ENCODE measurements around the gene COL6A3.

COL6A3 gene

GRCh38 chr2:237353215-237353614 is 60.7 kb downstream of the COL6A3 start:
- H3K36me3 ChIP-seq (ENCODE audit: control insufficient read depth in 1 of 2, insufficient read depth in 2 of 2, low read length in 2 of 2): peaks cover 0 to 7% of the 10 kb centered on the region in 2 donors
- H3K27me3 ChIP-seq (ENCODE audit: control insufficient read depth in 1 of 2, insufficient read depth in 2 of 2, low read length in 2 of 2): peaks cover 0 to 3% of the 10 kb centered on the region in 2 donors
- no peaks in the 10 kb centered on the region for H3K4me1 ChIP-seq (ENCODE audit: control insufficient read depth in 1 of 2, insufficient read depth in 2 of 2, low read length in 2 of 2)
- H3K4me3 ChIP-seq (ENCODE audit: low read depth in 1 of 2, low read length in 2 of 2): no peak overlapping the region
- no peaks in the 10 kb centered on the region for H3K9me3 ChIP-seq (ENCODE audit: control insufficient read depth in 1 of 2, low read length in 2 of 2)
- no peak overlapping the region for H3K27ac ChIP-seq (ENCODE audit: low read depth, low read length)
- no peak overlapping the region for H3K9ac ChIP-seq (ENCODE audit: low read depth in 1 of 2, low read length in 2 of 2)

- no peaks in the 10 kb centered on the region for H3K9me3 ChIP-seq (ENCODE audit: control insufficient read depth in 1 of 2, low read length in 2 of 2)
- no peak overlapping the region for H3K9ac ChIP-seq (ENCODE audit: low read depth in 1 of 2, low read length in 2 of 2)
- no peak overlapping the region for H3K27ac ChIP-seq (ENCODE audit: low read depth, low read length)
- H3K36me3 ChIP-seq (ENCODE audit: control insufficient read depth in 1 of 2, insufficient read depth in 2 of 2, low read length in 2 of 2): peaks cover 0 to 9% of the 10 kb centered on the region in 2 donors
- H3K4me1 ChIP-seq (ENCODE audit: control insufficient read depth in 1 of 2, insufficient read depth in 2 of 2, low read length in 2 of 2): no peaks in the 10 kb centered on the region
- peaks cover 0 to 3% of the 10 kb centered on the region in 2 donors for H3K27me3 ChIP-seq (ENCODE audit: control insufficient read depth in 1 of 2, insufficient read depth in 2 of 2, low read length in 2 of 2)
- no peak overlapping the region for H3K4me3 ChIP-seq (ENCODE audit: low read depth in 1 of 2, low read length in 2 of 2)
Observed at GRCh38 chr2:237352279-237352845, 61.6 kb downstream of the COL6A3 start.

GRCh38 chr2:237351796-237352195 is 62.2 kb downstream of the COL6A3 start:
- Histone ChIP-seq H3K9me3 (ENCODE audit: control insufficient read depth in 1 of 2, low read length in 2 of 2) (no peaks in the 10 kb centered on the region), H3K27me3 (ENCODE audit: control insufficient read depth in 1 of 2, insufficient read depth in 2 of 2, low read length in 2 of 2) (peaks cover 0 to 3% of the 10 kb centered on the region in 2 donors), H3K4me1 (ENCODE audit: control insufficient read depth in 1 of 2, insufficient read depth in 2 of 2, low read length in 2 of 2) (no peaks in the 10 kb centered on the region), H3K36me3 (ENCODE audit: control insufficient read depth in 1 of 2, insufficient read depth in 2 of 2, low read length in 2 of 2) (peaks cover 0 to 11% of the 10 kb centered on the region in 2 donors), H3K27ac (ENCODE audit: low read depth, low read length) (no peak overlapping the region), H3K4me3 (ENCODE audit: low read depth in 1 of 2, low read length in 2 of 2) (no peak overlapping the region), H3K9ac (ENCODE audit: low read depth in 1 of 2, low read length in 2 of 2) (no peak overlapping the region)

GRCh38 chr2:237351046-237351445 is 62.9 kb downstream of the COL6A3 start:
- peaks cover 0 to 3% of the 10 kb centered on the region in 2 donors for H3K27me3 ChIP-seq (ENCODE audit: control insufficient read depth in 1 of 2, insufficient read depth in 2 of 2, low read length in 2 of 2)
- H3K4me3 ChIP-seq (ENCODE audit: low read depth in 1 of 2, low read length in 2 of 2): no peak overlapping the region
- H3K36me3 ChIP-seq (ENCODE audit: control insufficient read depth in 1 of 2, insufficient read depth in 2 of 2, low read length in 2 of 2): peaks cover 0 to 11% of the 10 kb centered on the region in 2 donors
- no peaks in the 10 kb centered on the region for H3K4me1 ChIP-seq (ENCODE audit: control insufficient read depth in 1 of 2, insufficient read depth in 2 of 2, low read length in 2 of 2)
- H3K9ac ChIP-seq (ENCODE audit: low read depth in 1 of 2, low read length in 2 of 2): no peak overlapping the region
- H3K27ac ChIP-seq (ENCODE audit: low read depth, low read length): no peak overlapping the region
- no peaks in the 10 kb centered on the region for H3K9me3 ChIP-seq (ENCODE audit: control insufficient read depth in 1 of 2, low read length in 2 of 2)

GRCh38 chr2:237350597-237350996 is 63.4 kb downstream of the COL6A3 start:
- H3K4me3 ChIP-seq (ENCODE audit: low read depth in 1 of 2, low read length in 2 of 2): no peak overlapping the region
- no peak overlapping the region for H3K9ac ChIP-seq (ENCODE audit: low read depth in 1 of 2, low read length in 2 of 2)
- H3K27me3 ChIP-seq (ENCODE audit: control insufficient read depth in 1 of 2, insufficient read depth in 2 of 2, low read length in 2 of 2): peaks cover 0 to 3% of the 10 kb centered on the region in 2 donors
- no peaks in the 10 kb centered on the region for H3K4me1 ChIP-seq (ENCODE audit: control insufficient read depth in 1 of 2, insufficient read depth in 2 of 2, low read length in 2 of 2)
- H3K9me3 ChIP-seq (ENCODE audit: control insufficient read depth in 1 of 2, low read length in 2 of 2): no peaks in the 10 kb centered on the region
- peaks cover 0 to 11% of the 10 kb centered on the region in 2 donors for H3K36me3 ChIP-seq (ENCODE audit: control insufficient read depth in 1 of 2, insufficient read depth in 2 of 2, low read length in 2 of 2)
- no peak overlapping the region for H3K27ac ChIP-seq (ENCODE audit: low read depth, low read length)

GRCh38 chr2:237350070-237350469 is 63.9 kb downstream of the COL6A3 start:
- no peak overlapping the region for H3K4me3 ChIP-seq (ENCODE audit: low read depth in 1 of 2, low read length in 2 of 2)
- no peak overlapping the region for H3K27ac ChIP-seq (ENCODE audit: low read depth, low read length)
- H3K4me1 ChIP-seq (ENCODE audit: control insufficient read depth in 1 of 2, insufficient read depth in 2 of 2, low read length in 2 of 2): no peaks in the 10 kb centered on the region
- H3K9ac ChIP-seq (ENCODE audit: low read depth in 1 of 2, low read length in 2 of 2): no peak overlapping the region
- H3K9me3 ChIP-seq (ENCODE audit: control insufficient read depth in 1 of 2, low read length in 2 of 2): no peaks in the 10 kb centered on the region
- H3K36me3 ChIP-seq (ENCODE audit: control insufficient read depth in 1 of 2, insufficient read depth in 2 of 2, low read length in 2 of 2): peaks cover 0 to 11% of the 10 kb centered on the region in 2 donors
- H3K27me3 ChIP-seq (ENCODE audit: control insufficient read depth in 1 of 2, insufficient read depth in 2 of 2, low read length in 2 of 2): peaks cover 0 to 3% of the 10 kb centered on the region in 2 donors

- H3K4me1 ChIP-seq (ENCODE audit: control insufficient read depth in 1 of 2, insufficient read depth in 2 of 2, low read length in 2 of 2): no peaks in the 10 kb centered on the region
- H3K9me3 ChIP-seq (ENCODE audit: control insufficient read depth in 1 of 2, low read length in 2 of 2): no peaks in the 10 kb centered on the region
- peaks cover 0 to 11% of the 10 kb centered on the region in 2 donors for H3K36me3 ChIP-seq (ENCODE audit: control insufficient read depth in 1 of 2, insufficient read depth in 2 of 2, low read length in 2 of 2)
- no peak overlapping the region for H3K27ac ChIP-seq (ENCODE audit: low read depth, low read length)
- H3K27me3 ChIP-seq (ENCODE audit: control insufficient read depth in 1 of 2, insufficient read depth in 2 of 2, low read length in 2 of 2): peaks cover 0 to 3% of the 10 kb centered on the region in 2 donors
- no peak overlapping the region for H3K9ac ChIP-seq (ENCODE audit: low read depth in 1 of 2, low read length in 2 of 2)
- no peak overlapping the region for H3K4me3 ChIP-seq (ENCODE audit: low read depth in 1 of 2, low read length in 2 of 2)
Observed at GRCh38 chr2:237348281-237348865, 65.6 kb downstream of the COL6A3 start.

- peaks cover 0 to 3% of the 10 kb centered on the region in 2 donors for H3K27me3 ChIP-seq (ENCODE audit: control insufficient read depth in 1 of 2, insufficient read depth in 2 of 2, low read length in 2 of 2)
- H3K27ac ChIP-seq (ENCODE audit: low read depth, low read length): no peak overlapping the region
- H3K4me1 ChIP-seq (ENCODE audit: control insufficient read depth in 1 of 2, insufficient read depth in 2 of 2, low read length in 2 of 2): no peaks in the 10 kb centered on the region
- H3K9me3 ChIP-seq (ENCODE audit: control insufficient read depth in 1 of 2, low read length in 2 of 2): no peaks in the 10 kb centered on the region
- no peak overlapping the region for H3K9ac ChIP-seq (ENCODE audit: low read depth in 1 of 2, low read length in 2 of 2)
- H3K36me3 ChIP-seq (ENCODE audit: control insufficient read depth in 1 of 2, insufficient read depth in 2 of 2, low read length in 2 of 2): peaks cover 0 to 7% of the 10 kb centered on the region in 2 donors
- H3K4me3 ChIP-seq (ENCODE audit: low read depth in 1 of 2, low read length in 2 of 2): no peak overlapping the region
Observed at GRCh38 chr2:237345891-237346640, 67.9 kb downstream of the COL6A3 start.

- H3K36me3 ChIP-seq (ENCODE audit: control insufficient read depth in 1 of 2, insufficient read depth in 2 of 2, low read length in 2 of 2): peaks cover 0 to 7% of the 10 kb centered on the region in 2 donors
- H3K9ac ChIP-seq (ENCODE audit: low read depth in 1 of 2, low read length in 2 of 2): no peak overlapping the region
- H3K9me3 ChIP-seq (ENCODE audit: control insufficient read depth in 1 of 2, low read length in 2 of 2): no peaks in the 10 kb centered on the region
- H3K4me3 ChIP-seq (ENCODE audit: low read depth in 1 of 2, low read length in 2 of 2): no peak overlapping the region
- no peaks in the 10 kb centered on the region for H3K4me1 ChIP-seq (ENCODE audit: control insufficient read depth in 1 of 2, insufficient read depth in 2 of 2, low read length in 2 of 2)
- no peak overlapping the region for H3K27ac ChIP-seq (ENCODE audit: low read depth, low read length)
- peaks cover 0 to 3% of the 10 kb centered on the region in 2 donors for H3K27me3 ChIP-seq (ENCODE audit: control insufficient read depth in 1 of 2, insufficient read depth in 2 of 2, low read length in 2 of 2)
Observed at GRCh38 chr2:237345411-237345810, 68.6 kb downstream of the COL6A3 start.

- H3K9me3 ChIP-seq (ENCODE audit: control insufficient read depth in 1 of 2, low read length in 2 of 2): no peaks in the 10 kb centered on the region
- no peak overlapping the region for H3K27ac ChIP-seq (ENCODE audit: low read depth, low read length)
- H3K4me3 ChIP-seq (ENCODE audit: low read depth in 1 of 2, low read length in 2 of 2): no peak overlapping the region
- H3K27me3 ChIP-seq (ENCODE audit: control insufficient read depth in 1 of 2, insufficient read depth in 2 of 2, low read length in 2 of 2): peaks cover 0 to 3% of the 10 kb centered on the region in 2 donors
- no peaks in the 10 kb centered on the region for H3K4me1 ChIP-seq (ENCODE audit: control insufficient read depth in 1 of 2, insufficient read depth in 2 of 2, low read length in 2 of 2)
- peaks cover 0 to 7% of the 10 kb centered on the region in 2 donors for H3K36me3 ChIP-seq (ENCODE audit: control insufficient read depth in 1 of 2, insufficient read depth in 2 of 2, low read length in 2 of 2)
- no peak overlapping the region for H3K9ac ChIP-seq (ENCODE audit: low read depth in 1 of 2, low read length in 2 of 2)
Observed at GRCh38 chr2:237344942-237345341, 69.0 kb downstream of the COL6A3 start.
